Keratinocyte (primary cell): ENCODE results near the gene RGS1.

Experiments
- CTCF ChIP-seq, 3 experiments: IDR thresholded peaks in 1 of 3; conservative IDR thresholded peaks in 1 of 3; optimal IDR thresholded peaks in 1 of 3; 2 replicates in 2 of 3; 3 replicates in 1 of 3; pipeline versions ENCODE3 to v1.5.1; 2011; ENCODE audit warnings: low read length in 3 of 3, mild to moderate bottlenecking in 3 of 3, moderate library complexity in 2 of 3, control low read depth in 1 of 3, inconsistent platforms in 1 of 3; ENCODE audit not compliant: insufficient read depth in 2 of 3; ENCODE audit errors: extremely low read depth in 1 of 3
- EZH2 ChIP-seq: IDR thresholded peaks from one replicate; pipeline ENCODE4 v1.6.1; 2012; ENCODE audit warnings: inconsistent platforms, mild to moderate bottlenecking, low read length, moderate library complexity

GRCh38 chr1:192620071-192620635 is 44.6 kb downstream of the RGS1 start:
- TF ChIP-seq CTCF (optimal IDR thresholded peaks at IDR 0.05 in 1 of 3, IDR thresholded peaks at IDR 0.05 in 1 of 3, conservative IDR thresholded peaks at IDR 0.05 in 1 of 3; ENCODE audit: extremely low read depth in 1 of 3, insufficient read depth in 2 of 3, low read length in 3 of 3) (no peak), EZH2 (no peak)
